SU-DHL-6 (cell line): Measurements from ENCODE around the gene RPL35A.

ENCODE experiments used
- EZH2phosphoT487 ChIP-seq: fragments of 200-600 bp; sonication (generic), shearing (Covaris generic); conservative IDR thresholded peaks from 2 replicates; pipeline ENCODE4 v1.6.1; 2018; ENCODE audit warnings: mild to moderate bottlenecking, antibody characterized with exemption, low read length, moderate library complexity, mixed read lengths
- TF ChIP-seq, protein P1 (sequence below): fragments of 200-600 bp; sonication (generic); IDR thresholded peaks from one replicate; pipeline ENCODE4 v1.5.1; 2017; ENCODE audit warnings: antibody characterized with exemption, mild to moderate bottlenecking, low read length, moderate library complexity; ENCODE audit not compliant: insufficient read depth, poor library complexity, severe bottlenecking

GRCh38 chr3:197936819-197937384 lies 13.1 kb upstream of the RPL35A start:
- TF ChIP-seq, protein P1, sequence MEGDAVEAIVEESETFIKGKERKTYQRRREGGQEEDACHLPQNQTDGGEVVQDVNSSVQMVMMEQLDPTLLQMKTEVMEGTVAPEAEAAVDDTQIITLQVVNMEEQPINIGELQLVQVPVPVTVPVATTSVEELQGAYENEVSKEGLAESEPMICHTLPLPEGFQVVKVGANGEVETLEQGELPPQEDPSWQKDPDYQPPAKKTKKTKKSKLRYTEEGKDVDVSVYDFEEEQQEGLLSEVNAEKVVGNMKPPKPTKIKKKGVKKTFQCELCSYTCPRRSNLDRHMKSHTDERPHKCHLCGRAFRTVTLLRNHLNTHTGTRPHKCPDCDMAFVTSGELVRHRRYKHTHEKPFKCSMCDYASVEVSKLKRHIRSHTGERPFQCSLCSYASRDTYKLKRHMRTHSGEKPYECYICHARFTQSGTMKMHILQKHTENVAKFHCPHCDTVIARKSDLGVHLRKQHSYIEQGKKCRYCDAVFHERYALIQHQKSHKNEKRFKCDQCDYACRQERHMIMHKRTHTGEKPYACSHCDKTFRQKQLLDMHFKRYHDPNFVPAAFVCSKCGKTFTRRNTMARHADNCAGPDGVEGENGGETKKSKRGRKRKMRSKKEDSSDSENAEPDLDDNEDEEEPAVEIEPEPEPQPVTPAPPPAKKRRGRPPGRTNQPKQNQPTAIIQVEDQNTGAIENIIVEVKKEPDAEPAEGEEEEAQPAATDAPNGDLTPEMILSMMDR = no peak
- TF ChIP-seq EZH2phosphoT487 = no peak
